Posterior cingulate gyrus (tissue), 11 donors: ENCODE data around the gene IL31RA.
"Not testable (repeated sequence)": the region's sequence is repeated elsewhere in the genome, so short reads cannot be mapped to it uniquely, and the experiment has no call there.

Experiments used
- DNase-seq, 10 donors: peaks; one replicate each; pipeline versions ENCODE4 v3.0.0 to v3.0.0-alpha.2; 2020 to 2021; ENCODE audit warnings: mixed read lengths in 3 of 10
- intact Hi-C: fragments of 100-400 bp; cut with DNase I; formaldehyde crosslinking; loops from one replicate; pipeline ENCODE4 v1.15.1; 2023

Gene IL31RA

GRCh38 chr5:55850839-55851674, at the start of gene IL31RA:
Gene IL31RA, plus strand, starts transcription at chr5:55851357. Its CDS starts 214 bp downstream, at chr5:55851571.
- intact Hi-C loops: no loop called here
- no peak for DNase-seq

GRCh38 chr5:55808814-55809213, 42.3 kb upstream of the IL31RA start:
- intact Hi-C loops, DNase-seq: not testable (repeated sequence)

DNA sequence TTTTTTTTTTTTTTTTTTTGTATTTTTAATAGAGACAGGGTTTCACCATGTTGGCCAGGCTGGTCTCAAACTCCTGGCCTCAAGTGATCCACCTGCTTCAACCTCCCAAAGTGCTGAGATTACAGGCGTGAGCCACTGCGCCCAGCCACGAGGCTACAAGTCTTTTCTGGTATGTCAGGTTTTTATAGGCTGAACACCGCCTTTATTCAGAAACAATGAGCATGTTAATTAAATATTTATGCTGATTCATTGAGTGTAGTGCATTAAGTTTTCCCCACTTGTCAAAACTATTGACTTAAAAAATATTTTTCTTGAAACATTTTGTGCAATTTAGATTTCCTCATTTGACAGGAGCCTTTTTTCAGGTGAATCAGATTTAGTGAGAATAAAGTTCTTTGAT, 35.2 kb upstream of the IL31RA start:
- intact Hi-C loops, DNase-seq: not testable (repeated sequence)

DNA sequence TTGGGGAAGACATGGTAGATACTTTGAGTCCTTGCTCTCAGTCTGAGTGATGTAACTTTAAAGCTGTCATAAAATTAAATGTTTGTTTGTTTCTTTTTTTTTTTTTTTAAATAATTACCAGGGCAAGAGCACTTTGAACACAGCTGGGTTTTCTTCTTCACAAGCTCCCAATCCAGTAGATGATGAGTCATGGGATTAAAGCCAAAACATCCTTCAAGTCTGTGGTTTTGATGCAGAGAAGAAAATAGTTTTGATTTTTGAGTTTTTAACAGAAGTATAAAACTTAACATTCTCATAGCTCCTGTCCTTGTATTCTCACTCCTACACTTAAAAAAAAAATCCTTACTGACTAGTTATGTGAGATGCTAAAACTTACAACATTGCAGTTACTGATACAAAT, 34.8 kb upstream of the IL31RA start:
- intact Hi-C loops: no loop called here
- DNase-seq: no peak

GRCh38 chr5:55817030-55817429, 34.1 kb upstream of the IL31RA start:
- no peak for DNase-seq
- intact Hi-C loops: no loop called here

- intact Hi-C loops: no loop called here
- DNase-seq: no peak
These were observed 30.7 kb upstream of the IL31RA start for GRCh38 chr5:55820488-55820887.

DNA sequence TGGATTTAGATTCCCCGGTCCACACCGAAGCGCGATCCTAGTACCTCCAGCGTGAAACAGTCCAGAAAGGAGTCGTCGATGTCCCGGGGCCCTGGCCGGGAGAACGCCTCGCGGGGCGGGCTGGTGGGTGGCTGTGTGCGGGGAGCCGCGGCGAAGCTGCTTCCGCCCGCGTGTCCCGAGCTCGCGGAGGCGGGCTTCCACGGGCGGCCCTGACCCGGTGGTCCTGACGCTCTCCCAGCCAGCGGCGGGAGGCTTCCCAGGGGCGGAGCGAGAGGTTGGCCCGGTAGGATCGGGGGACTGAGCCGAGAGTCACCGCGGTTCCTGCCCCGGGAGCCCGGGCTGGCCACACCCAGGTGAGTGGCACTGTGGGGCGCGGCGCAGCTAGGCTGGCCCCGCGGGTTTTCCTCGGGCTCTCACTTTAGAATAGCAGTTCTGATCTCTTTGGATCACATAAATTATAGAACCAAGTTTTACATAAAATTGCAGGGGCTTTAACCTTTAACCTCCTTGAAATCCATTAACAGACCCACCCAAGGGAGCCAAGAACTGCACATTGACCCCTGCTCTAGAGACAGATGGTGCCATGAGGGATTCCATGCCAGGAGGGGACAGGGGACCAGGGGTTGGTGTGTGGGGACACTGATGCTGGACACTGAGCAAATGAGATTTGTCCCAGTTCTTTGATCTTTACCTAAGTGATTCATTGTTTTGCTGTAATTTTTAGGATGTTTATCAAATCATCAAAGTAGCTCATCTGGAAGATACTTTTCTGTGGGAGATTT, 29.2 kb upstream of the IL31RA start:
- intact Hi-C loops: no loop called here
- DNase-seq: peak in 3 of 10 donors; percentile 11 to 78 (median 73)

GRCh38 chr5:55823151-55823796, 27.9 kb upstream of the IL31RA start:
- intact Hi-C loops: no loop called here
- no peak for DNase-seq

GRCh38 chr5:55829956-55830355, 21.2 kb upstream of the IL31RA start:
- intact Hi-C loops: no loop called here
- DNase-seq: no peak

GRCh38 chr5:55832446-55832845, 18.7 kb upstream of the IL31RA start:
- peak in 1 of 10 donors; percentile 62 for DNase-seq
- intact Hi-C loops: no loop called here

DNA sequence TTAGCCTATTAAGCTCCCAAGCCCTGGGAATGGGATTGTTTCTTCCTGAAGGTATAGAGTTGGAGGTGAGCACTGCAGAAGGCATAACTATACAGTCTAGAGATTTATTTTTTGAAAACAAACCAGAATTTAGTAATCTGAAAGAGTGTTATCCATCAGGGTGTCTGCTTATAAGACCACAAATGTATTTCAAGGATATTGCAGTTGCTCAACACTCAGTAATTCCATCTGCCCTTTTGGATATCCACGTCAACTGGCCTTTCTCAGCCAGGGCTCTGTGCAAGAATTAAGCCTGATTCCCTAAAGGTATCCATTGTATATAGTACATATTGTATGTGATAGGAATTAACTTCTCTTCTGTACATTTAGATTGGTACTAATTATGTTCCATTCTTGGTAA, 15.0 kb upstream of the IL31RA start:
- intact Hi-C loops: no loop called here
- DNase-seq: no peak

DNA sequence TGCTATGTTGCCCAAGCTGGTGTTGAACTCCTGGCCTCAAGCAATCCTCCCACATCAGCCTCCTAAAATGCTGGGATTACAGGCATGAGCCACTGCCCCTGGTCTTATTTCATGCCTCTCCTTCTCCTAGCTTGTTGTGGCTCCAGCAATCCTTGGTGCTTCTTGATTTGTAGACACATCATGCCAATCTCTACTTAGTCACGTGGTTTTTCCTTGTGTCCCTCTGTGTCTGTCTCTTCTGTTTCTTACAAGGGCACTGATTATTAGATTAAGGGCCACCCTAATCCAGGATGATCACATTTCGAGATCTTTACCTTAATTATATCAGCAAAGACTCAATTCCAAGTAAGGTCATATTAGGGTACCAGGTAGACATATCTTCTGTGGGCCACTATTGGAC, 9.2 kb upstream of the IL31RA start:
- intact Hi-C loops: no loop called here

DNA sequence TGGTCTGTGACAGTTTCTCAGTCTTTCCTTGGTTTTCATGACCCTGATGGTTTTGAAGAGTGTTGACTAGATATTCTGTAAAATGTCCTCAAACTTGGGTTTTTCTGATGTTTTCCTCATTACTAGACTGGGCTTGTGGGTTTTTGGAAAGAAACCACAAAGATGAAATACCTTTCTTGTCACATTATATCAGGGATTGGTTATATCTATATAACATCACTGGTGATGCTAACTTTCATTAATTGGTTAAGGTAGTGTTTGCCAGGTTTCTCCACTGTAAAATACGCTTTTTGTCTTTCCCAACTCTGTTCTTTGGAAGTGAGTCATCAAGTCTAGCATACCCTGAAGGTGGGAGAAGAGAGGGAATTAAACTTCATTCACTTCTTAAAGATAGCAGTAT, 3.3 kb upstream of the IL31RA start:
- DNase-seq: no peak
- intact Hi-C loops: no loop called here

More for the DNA sequence above, 9.2 kb upstream of the IL31RA start:
- no peak for DNase-seq

GRCh38 chr5:55848783-55849182, 2.4 kb upstream of the IL31RA start:
- DNase-seq: no peak
- intact Hi-C loops: no loop called here

- intact Hi-C loops: no loop called here
- no peak for DNase-seq
These were observed 470 bp downstream of the IL31RA start for GRCh38 chr5:55851675-55851979.

GRCh38 chr5:55852503-55852902, 1.3 kb downstream of the IL31RA start:
- intact Hi-C loops: no loop called here
- DNase-seq: no peak

- intact Hi-C loops: no loop called here
- no peak for DNase-seq
These were observed 2.0 kb downstream of the IL31RA start for GRCh38 chr5:55853041-55853670.

DNA sequence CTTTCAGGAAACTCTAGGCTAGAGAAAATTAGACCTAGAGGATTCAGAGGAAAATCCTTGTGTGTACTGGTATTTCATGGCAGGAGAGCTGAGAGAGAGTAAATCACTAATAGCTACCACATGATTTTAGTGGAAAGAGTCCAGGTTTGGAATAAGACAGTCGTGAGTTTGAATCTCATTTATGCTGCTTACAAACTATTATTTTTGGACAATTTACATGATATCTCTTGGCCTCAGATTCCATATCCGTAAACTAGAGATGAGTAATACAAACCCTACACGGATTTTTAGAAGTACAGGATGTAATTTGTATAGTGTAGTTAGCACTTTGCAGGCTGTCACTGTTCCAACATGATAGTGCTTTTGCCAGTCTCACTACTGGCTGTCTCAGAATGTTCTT, 2.7 kb downstream of the IL31RA start:
- DNase-seq: no peak
- intact Hi-C loops: no loop called here

GRCh38 chr5:55855509-55855908, 4.4 kb downstream of the IL31RA start:
- intact Hi-C loops: no loop called here
- no peak for DNase-seq

- intact Hi-C loops: no loop called here
- no peak for DNase-seq
These were observed 5.5 kb downstream of the IL31RA start for GRCh38 chr5:55856516-55857246.
